DND-41 (cell line): ENCODE measurements around the gene SCAI.

Experiments used
- ATAC-seq: fragments of 200-7000 bp; cut with Tn5 transposase; 3 replicates; pipeline ENCODE4 v1.9.1; 2021; ENCODE audit warnings: low read depth; ENCODE audit not compliant: insufficient read depth
- DNase-seq: peaks from one replicate; pipeline ENCODE4 v3.0.0-alpha.2; 2020
- H2AFZ ChIP-seq: 2 replicates; pipeline ENCODE4 v1.6.0; 2012; ENCODE audit warnings: low read depth, low read length
- H3K27ac ChIP-seq: 2 replicates; pipeline ENCODE4 v1.5.1; 2012; ENCODE audit warnings: low read length, inconsistent platforms
- H3K27me3 ChIP-seq: fragments of 200-600 bp; sonication (generic); 2 replicates; pipeline ENCODE4 v1.6.0; 2012; ENCODE audit warnings: low read length, mild to moderate bottlenecking, inconsistent platforms; ENCODE audit not compliant: insufficient read depth, poor library complexity
- H3K36me3 ChIP-seq: 2 replicates; pipeline ENCODE4 v1.5.1; 2012; ENCODE audit warnings: low read length, inconsistent platforms; ENCODE audit not compliant: insufficient read depth
- H3K4me1 ChIP-seq: 2 replicates; pipeline ENCODE4 v1.5.1; 2012; ENCODE audit warnings: mild to moderate bottlenecking, low read length; ENCODE audit not compliant: insufficient read depth
- H3K4me2 ChIP-seq: 2 replicates; pipeline ENCODE4 v1.6.0; 2012; ENCODE audit warnings: mild to moderate bottlenecking, moderate library complexity, low read length, inconsistent platforms; ENCODE audit not compliant: insufficient read depth
- H3K4me3 ChIP-seq, 2 experiments: fragments of 200-600 bp in 1 of 2; shearing (Covaris generic) in 1 of 2; 2 replicates each; pipeline ENCODE4 v1.5.1; 2012 to 2016; ENCODE audit warnings: inconsistent platforms in 2 of 2, low read length in 2 of 2, mild to moderate bottlenecking in 2 of 2, low read depth in 1 of 2, moderate library complexity in 1 of 2
- H3K79me2 ChIP-seq: 2 replicates; pipeline ENCODE4 v1.6.0; 2012; ENCODE audit warnings: low read length, inconsistent platforms; ENCODE audit not compliant: insufficient read depth
- H3K9ac ChIP-seq: 2 replicates; pipeline ENCODE4 v1.6.0; 2012; ENCODE audit warnings: low read depth, mild to moderate bottlenecking, inconsistent platforms, low read length, moderate library complexity
- H3K9me3 ChIP-seq: 2 replicates; pipeline ENCODE4 v1.5.1; 2012; ENCODE audit warnings: low read length, moderate library complexity, mild to moderate bottlenecking, inconsistent platforms; ENCODE audit not compliant: insufficient read depth, severe bottlenecking
- H4K20me1 ChIP-seq: 2 replicates; pipeline ENCODE4 v1.6.0; 2012; ENCODE audit warnings: low read length; ENCODE audit not compliant: insufficient read depth
- EZH2 ChIP-seq: IDR thresholded peaks from 3 replicates; pipeline ENCODE4 v1.6.1; 2012; ENCODE audit warnings: borderline replicate concordance, low read depth, mild to moderate bottlenecking, moderate library complexity, low read length, inconsistent platforms; ENCODE audit not compliant: severe bottlenecking
- TF ChIP-seq, protein P1 (sequence below): IDR thresholded peaks from 2 replicates; pipeline ENCODE4 v1.5.1; 2012; ENCODE audit warnings: borderline replicate concordance, low read length, moderate library complexity, mild to moderate bottlenecking; ENCODE audit not compliant: poor library complexity, severe bottlenecking; ENCODE audit errors: extremely low read depth

SCAI gene

GRCh38 chr9:125066839-125067619, 76.3 kb downstream of the SCAI start:
- no peaks in the 10 kb centered on the region for H3K27me3 ChIP-seq
- H3K9ac ChIP-seq, result no peak overlapping the region
- H3K27ac ChIP-seq, result no peak overlapping the region
- peaks cover 6% of the 10 kb centered on the region; the same call in 1 of the 2 replicates for H3K36me3 ChIP-seq
- TF ChIP-seq EZH2, result no peak
- TF ChIP-seq, protein P1, sequence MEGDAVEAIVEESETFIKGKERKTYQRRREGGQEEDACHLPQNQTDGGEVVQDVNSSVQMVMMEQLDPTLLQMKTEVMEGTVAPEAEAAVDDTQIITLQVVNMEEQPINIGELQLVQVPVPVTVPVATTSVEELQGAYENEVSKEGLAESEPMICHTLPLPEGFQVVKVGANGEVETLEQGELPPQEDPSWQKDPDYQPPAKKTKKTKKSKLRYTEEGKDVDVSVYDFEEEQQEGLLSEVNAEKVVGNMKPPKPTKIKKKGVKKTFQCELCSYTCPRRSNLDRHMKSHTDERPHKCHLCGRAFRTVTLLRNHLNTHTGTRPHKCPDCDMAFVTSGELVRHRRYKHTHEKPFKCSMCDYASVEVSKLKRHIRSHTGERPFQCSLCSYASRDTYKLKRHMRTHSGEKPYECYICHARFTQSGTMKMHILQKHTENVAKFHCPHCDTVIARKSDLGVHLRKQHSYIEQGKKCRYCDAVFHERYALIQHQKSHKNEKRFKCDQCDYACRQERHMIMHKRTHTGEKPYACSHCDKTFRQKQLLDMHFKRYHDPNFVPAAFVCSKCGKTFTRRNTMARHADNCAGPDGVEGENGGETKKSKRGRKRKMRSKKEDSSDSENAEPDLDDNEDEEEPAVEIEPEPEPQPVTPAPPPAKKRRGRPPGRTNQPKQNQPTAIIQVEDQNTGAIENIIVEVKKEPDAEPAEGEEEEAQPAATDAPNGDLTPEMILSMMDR, result no peak
- no peak for ATAC-seq
- no peak overlapping the region for H3K4me2 ChIP-seq
- no peak for DNase-seq
- no peak overlapping the region for H2AFZ ChIP-seq
- no peaks in the 10 kb centered on the region for H3K4me1 ChIP-seq
- H3K79me2 ChIP-seq, result peaks cover 54% of the 10 kb centered on the region
- no peak overlapping the region for H3K4me3 ChIP-seq
- H4K20me1 ChIP-seq, result no peaks in the 10 kb centered on the region
- no peaks in the 10 kb centered on the region for H3K9me3 ChIP-seq

GRCh38 chr9:125061391-125061790, 81.9 kb downstream of the SCAI start:
- peaks cover 40% of the 10 kb centered on the region for H3K79me2 ChIP-seq
- H3K4me2 ChIP-seq, result no peak overlapping the region
- H3K4me3 ChIP-seq, result no peak overlapping the region
- H3K9me3 ChIP-seq, result no peaks in the 10 kb centered on the region
- H3K27me3 ChIP-seq, result no peaks in the 10 kb centered on the region
- no peak overlapping the region for H3K9ac ChIP-seq
- peaks cover 16% of the 10 kb centered on the region; the same call in 1 of the 2 replicates for H3K36me3 ChIP-seq
- no peak overlapping the region for H3K27ac ChIP-seq
- no peaks in the 10 kb centered on the region for H3K4me1 ChIP-seq
- no peak for DNase-seq
- no peaks in the 10 kb centered on the region for H4K20me1 ChIP-seq
- ATAC-seq, result no peak
- no peak for TF ChIP-seq EZH2
- TF ChIP-seq, protein P1, result no peak
- no peak overlapping the region for H2AFZ ChIP-seq

GRCh38 chr9:125049212-125050049, 93.9 kb downstream of the SCAI start:
- DNase-seq (no peak), ATAC-seq (no peak)
- no peak overlapping the region for H3K9ac ChIP-seq
- H3K36me3 ChIP-seq, result peaks cover 50% of the 10 kb centered on the region
- H3K27ac ChIP-seq, result no peak overlapping the region
- no peaks in the 10 kb centered on the region for H3K4me1 ChIP-seq
- H3K27me3 ChIP-seq, result no peaks in the 10 kb centered on the region
- H3K79me2 ChIP-seq, result peaks cover 5% of the 10 kb centered on the region; the same call in 1 of the 2 replicates
- TF ChIP-seq EZH2, result no peak
- TF ChIP-seq, protein P1, result no peak
- no peak overlapping the region for H3K4me2 ChIP-seq
- no peak overlapping the region for H3K4me3 ChIP-seq
- no peak overlapping the region for H2AFZ ChIP-seq
- H4K20me1 ChIP-seq, result no peaks in the 10 kb centered on the region
- H3K9me3 ChIP-seq, result no peaks in the 10 kb centered on the region
